Measurements from ENCODE around the gene TEX9.

GRCh38 chr15:56369234-56369633 is 4.0 kb downstream of the TEX9 start:
- TF ChIP-seq CTCF (IDR thresholded peaks at IDR 0.05), result no peak
- TF ChIP-seq REST (IDR thresholded peaks at IDR 0.05; ENCODE audit: insufficient read depth in 1 of 2, low read depth in 2 of 2, low read length in 1 of 2), result no peak

Measured in Panc1 (cell line).